Activated gamma-delta T cell treated with anti-CD3 and anti-CD28 coated beads, Interleukin-2, amount 50 U/mL, for 16 hours (primary cell): ENCODE results near the gene GPR82.
"Not testable (repeated sequence)": the region's sequence is repeated elsewhere in the genome, so short reads cannot be mapped to it uniquely, and the experiment has no call there.

Source experiments
- DNase-seq: peaks from one replicate; pipeline ENCODE4 v3.0.0-alpha.2; 2020; ENCODE audit warnings: low read depth

Gene GPR82

GRCh38 chrX:41723826-41724225 is at the start of gene GPR82:
Gene GPR82, plus strand, starts transcription at chrX:41724181. Its CDS starts 2,846 bp downstream, at chrX:41727027.
- no peak for DNase-seq

GRCh38 chrX:41676361-41676760 is 47.6 kb upstream of the GPR82 start:
- not testable (repeated sequence) for DNase-seq

- no peak for DNase-seq
Observed at GRCh38 chrX:41677183-41678060, 46.6 kb upstream of the GPR82 start.

- no peak for DNase-seq
Observed at GRCh38 chrX:41684138-41684537, 39.8 kb upstream of the GPR82 start.

- DNase-seq = no peak
Observed at GRCh38 chrX:41684940-41685339, 39.0 kb upstream of the GPR82 start.

- no peak for DNase-seq
Observed at GRCh38 chrX:41686788-41687187, 37.2 kb upstream of the GPR82 start.

- DNase-seq = no peak
Observed at GRCh38 chrX:41688156-41688555, 35.8 kb upstream of the GPR82 start.

GRCh38 chrX:41688835-41689234 is 35.1 kb upstream of the GPR82 start, which contains the start of gene GPR34:
Gene GPR34, plus strand, starts transcription at chrX:41688973. Its CDS starts 6,661 bp downstream, at chrX:41695634.
- no peak for DNase-seq

- DNase-seq = no peak
Observed at GRCh38 chrX:41689711-41690110, 34.3 kb upstream of the GPR82 start.

- DNase-seq = no peak
Observed at GRCh38 chrX:41692162-41692749, 31.7 kb upstream of the GPR82 start.

GRCh38 chrX:41693024-41693423 is 31.0 kb upstream of the GPR82 start:
- no peak for DNase-seq

GRCh38 chrX:41695426-41695825 is 28.6 kb upstream of the GPR82 start:
- DNase-seq = no peak

- DNase-seq = no peak
Observed at GRCh38 chrX:41703574-41704029, 20.4 kb upstream of the GPR82 start.

GRCh38 chrX:41705042-41705441 is 18.9 kb upstream of the GPR82 start:
- no peak for DNase-seq

GRCh38 chrX:41705680-41706374 is 18.2 kb upstream of the GPR82 start:
- no peak for DNase-seq

- DNase-seq = no peak
Observed at GRCh38 chrX:41707218-41707617, 16.8 kb upstream of the GPR82 start.

GRCh38 chrX:41708486-41708885 is 15.5 kb upstream of the GPR82 start:
- no peak for DNase-seq

- no peak for DNase-seq
Observed at GRCh38 chrX:41711021-41711667, 12.8 kb upstream of the GPR82 start.

GRCh38 chrX:41716222-41716621 is 7.8 kb upstream of the GPR82 start:
- no peak for DNase-seq

- no peak for DNase-seq
Observed at GRCh38 chrX:41716767-41717473, 7.1 kb upstream of the GPR82 start.

GRCh38 chrX:41718481-41719235 is 5.3 kb upstream of the GPR82 start:
- no peak for DNase-seq
